ENCODE measurements around the gene SFMBT2.

DNA sequence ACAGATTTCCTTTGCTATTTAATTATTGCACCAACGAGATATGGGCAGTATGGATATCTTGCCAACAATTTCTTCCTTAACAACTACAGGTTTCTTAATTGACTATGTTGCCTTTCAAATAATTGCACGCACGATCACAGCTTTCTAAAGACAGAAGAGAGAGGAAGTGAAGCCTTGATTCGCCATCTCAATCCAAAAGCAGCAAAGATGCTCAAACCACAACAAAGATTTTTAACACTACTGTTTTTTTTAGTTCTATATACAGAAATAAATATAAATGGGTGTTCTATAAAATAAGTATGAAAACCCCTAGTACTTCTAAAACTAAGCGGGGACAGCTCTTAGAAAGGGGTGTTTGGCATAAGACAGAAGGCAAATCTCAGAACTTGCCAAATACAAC is 251.3 kb downstream of the SFMBT2 start:
- TF ChIP-seq FOXK1 (CRISPR knock-in tag; IDR thresholded peaks at IDR 0.05): no peak
- TF ChIP-seq NFATC4 (CRISPR knock-in tag; IDR thresholded peaks at IDR 0.05): no peak
- TF ChIP-seq ESRRA (CRISPR knock-in tag; IDR thresholded peaks at IDR 0.05; ENCODE audit: borderline replicate concordance): no peak
- TF ChIP-seq CBFB (CRISPR knock-in tag; IDR thresholded peaks at IDR 0.05; ENCODE audit: low read depth): no peak
- TF ChIP-seq, protein P1, sequence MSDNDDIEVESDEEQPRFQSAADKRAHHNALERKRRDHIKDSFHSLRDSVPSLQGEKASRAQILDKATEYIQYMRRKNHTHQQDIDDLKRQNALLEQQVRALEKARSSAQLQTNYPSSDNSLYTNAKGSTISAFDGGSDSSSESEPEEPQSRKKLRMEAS (CRISPR knock-in tag; IDR thresholded peaks at IDR 0.05): no peak
- TF ChIP-seq, protein P2, sequence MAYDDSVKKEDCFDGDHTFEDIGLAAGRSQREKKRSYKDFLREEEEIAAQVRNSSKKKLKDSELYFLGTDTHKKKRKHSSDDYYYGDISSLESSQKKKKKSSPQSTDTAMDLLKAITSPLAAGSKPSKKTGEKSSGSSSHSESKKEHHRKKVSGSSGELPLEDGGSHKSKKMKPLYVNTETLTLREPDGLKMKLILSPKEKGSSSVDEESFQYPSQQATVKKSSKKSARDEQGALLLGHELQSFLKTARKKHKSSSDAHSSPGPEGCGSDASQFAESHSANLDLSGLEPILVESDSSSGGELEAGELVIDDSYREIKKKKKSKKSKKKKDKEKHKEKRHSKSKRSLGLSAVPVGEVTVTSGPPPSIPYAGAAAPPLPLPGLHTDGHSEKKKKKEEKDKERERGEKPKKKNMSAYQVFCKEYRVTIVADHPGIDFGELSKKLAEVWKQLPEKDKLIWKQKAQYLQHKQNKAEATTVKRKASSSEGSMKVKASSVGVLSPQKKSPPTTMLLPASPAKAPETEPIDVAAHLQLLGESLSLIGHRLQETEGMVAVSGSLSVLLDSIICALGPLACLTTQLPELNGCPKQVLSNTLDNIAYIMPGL (CRISPR knock-in tag; IDR thresholded peaks at IDR 0.05): no peak
- TF ChIP-seq, protein P3, sequence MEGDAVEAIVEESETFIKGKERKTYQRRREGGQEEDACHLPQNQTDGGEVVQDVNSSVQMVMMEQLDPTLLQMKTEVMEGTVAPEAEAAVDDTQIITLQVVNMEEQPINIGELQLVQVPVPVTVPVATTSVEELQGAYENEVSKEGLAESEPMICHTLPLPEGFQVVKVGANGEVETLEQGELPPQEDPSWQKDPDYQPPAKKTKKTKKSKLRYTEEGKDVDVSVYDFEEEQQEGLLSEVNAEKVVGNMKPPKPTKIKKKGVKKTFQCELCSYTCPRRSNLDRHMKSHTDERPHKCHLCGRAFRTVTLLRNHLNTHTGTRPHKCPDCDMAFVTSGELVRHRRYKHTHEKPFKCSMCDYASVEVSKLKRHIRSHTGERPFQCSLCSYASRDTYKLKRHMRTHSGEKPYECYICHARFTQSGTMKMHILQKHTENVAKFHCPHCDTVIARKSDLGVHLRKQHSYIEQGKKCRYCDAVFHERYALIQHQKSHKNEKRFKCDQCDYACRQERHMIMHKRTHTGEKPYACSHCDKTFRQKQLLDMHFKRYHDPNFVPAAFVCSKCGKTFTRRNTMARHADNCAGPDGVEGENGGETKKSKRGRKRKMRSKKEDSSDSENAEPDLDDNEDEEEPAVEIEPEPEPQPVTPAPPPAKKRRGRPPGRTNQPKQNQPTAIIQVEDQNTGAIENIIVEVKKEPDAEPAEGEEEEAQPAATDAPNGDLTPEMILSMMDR (IDR thresholded peaks at IDR 0.05): no peak
- TF ChIP-seq, protein P4, sequence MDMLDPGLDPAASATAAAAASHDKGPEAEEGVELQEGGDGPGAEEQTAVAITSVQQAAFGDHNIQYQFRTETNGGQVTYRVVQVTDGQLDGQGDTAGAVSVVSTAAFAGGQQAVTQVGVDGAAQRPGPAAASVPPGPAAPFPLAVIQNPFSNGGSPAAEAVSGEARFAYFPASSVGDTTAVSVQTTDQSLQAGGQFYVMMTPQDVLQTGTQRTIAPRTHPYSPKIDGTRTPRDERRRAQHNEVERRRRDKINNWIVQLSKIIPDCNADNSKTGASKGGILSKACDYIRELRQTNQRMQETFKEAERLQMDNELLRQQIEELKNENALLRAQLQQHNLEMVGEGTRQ (CRISPR knock-in tag; IDR thresholded peaks at IDR 0.05): no peak
- TF ChIP-seq SMAD4 (CRISPR knock-in tag; IDR thresholded peaks at IDR 0.05): no peak
- TF ChIP-seq, protein P5, sequence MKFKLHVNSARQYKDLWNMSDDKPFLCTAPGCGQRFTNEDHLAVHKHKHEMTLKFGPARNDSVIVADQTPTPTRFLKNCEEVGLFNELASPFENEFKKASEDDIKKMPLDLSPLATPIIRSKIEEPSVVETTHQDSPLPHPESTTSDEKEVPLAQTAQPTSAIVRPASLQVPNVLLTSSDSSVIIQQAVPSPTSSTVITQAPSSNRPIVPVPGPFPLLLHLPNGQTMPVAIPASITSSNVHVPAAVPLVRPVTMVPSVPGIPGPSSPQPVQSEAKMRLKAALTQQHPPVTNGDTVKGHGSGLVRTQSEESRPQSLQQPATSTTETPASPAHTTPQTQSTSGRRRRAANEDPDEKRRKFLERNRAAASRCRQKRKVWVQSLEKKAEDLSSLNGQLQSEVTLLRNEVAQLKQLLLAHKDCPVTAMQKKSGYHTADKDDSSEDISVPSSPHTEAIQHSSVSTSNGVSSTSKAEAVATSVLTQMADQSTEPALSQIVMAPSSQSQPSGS (CRISPR knock-in tag; IDR thresholded peaks at IDR 0.05; ENCODE audit: borderline replicate concordance, low read depth): no peak
- no peak for TF ChIP-seq ZNF416 (CRISPR knock-in tag; IDR thresholded peaks at IDR 0.05)
- TF ChIP-seq ZNF138 (CRISPR knock-in tag; conservative IDR thresholded peaks at IDR 0.05): no peak
- TF ChIP-seq, protein P6, sequence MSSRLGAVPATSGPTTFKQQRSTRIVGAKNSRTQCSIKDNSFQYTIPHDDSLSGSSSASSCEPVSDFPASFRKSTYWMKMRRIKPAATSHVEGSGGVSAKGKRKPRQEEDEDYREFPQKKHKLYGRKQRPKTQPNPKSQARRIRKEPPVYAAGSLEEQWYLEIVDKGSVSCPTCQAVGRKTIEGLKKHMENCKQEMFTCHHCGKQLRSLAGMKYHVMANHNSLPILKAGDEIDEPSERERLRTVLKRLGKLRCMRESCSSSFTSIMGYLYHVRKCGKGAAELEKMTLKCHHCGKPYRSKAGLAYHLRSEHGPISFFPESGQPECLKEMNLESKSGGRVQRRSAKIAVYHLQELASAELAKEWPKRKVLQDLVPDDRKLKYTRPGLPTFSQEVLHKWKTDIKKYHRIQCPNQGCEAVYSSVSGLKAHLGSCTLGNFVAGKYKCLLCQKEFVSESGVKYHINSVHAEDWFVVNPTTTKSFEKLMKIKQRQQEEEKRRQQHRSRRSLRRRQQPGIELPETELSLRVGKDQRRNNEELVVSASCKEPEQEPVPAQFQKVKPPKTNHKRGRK (CRISPR knock-in tag; IDR thresholded peaks at IDR 0.05; ENCODE audit: borderline replicate concordance): no peak
- TF ChIP-seq ATF1 (CRISPR knock-in tag; IDR thresholded peaks at IDR 0.05): no peak
